Measurements from ENCODE around the gene CACYBP.
A peak's percentile ranks its signal among the peaks of the same experiment; 100 is the strongest.
"Not testable (repeated sequence)": the region's sequence is repeated elsewhere in the genome, so short reads cannot be mapped to it uniquely, and the experiment has no call there.

CACYBP gene

GRCh38 chr1:175023043-175023921, 23.5 kb downstream of the CACYBP start, which contains the start of gene MRPS14:
TSS of gene MRPS14 (minus strand) at chr1:175023425. CDS start at chr1:175023408, 17 bp downstream.
- no peaks in the 10 kb centered on the region for H3K27me3 ChIP-seq (ENCODE audit: low read depth, low read length)
- peak within 1 kb of the TSS; percentile 90 to 99 for H3K4me3 ChIP-seq (ENCODE audit: low read depth in 1 of 2, low read length in 2 of 2)
- peaks cover 2 to 3% of the 10 kb centered on the region in 2 donors for H3K36me3 ChIP-seq (ENCODE audit: control insufficient read depth in 1 of 2, insufficient read depth in 2 of 2, low read length in 2 of 2)
- H3K9me3 ChIP-seq (ENCODE audit: control insufficient read depth in 1 of 2, low read length in 2 of 2): no peaks in the 10 kb centered on the region
- H3K27ac ChIP-seq (ENCODE audit: low read length): peak within 1 kb of the TSS; percentile 87
- H3K4me1 ChIP-seq (ENCODE audit: control insufficient read depth in 1 of 2, insufficient read depth in 2 of 2, low read length in 2 of 2): peaks cover 0 to 11% of the 10 kb centered on the region in 2 donors

GRCh38 chr1:175023922-175024242, 24.1 kb downstream of the CACYBP start:
- peak overlapping the region; percentile 90 to 99 for H3K4me3 ChIP-seq (ENCODE audit: low read depth in 1 of 2, low read length in 2 of 2)
- H3K27ac ChIP-seq (ENCODE audit: low read length): peak overlapping the region; percentile 87

GRCh38 chr1:175024773-175025172, 25.0 kb downstream of the CACYBP start:
- no peak overlapping the region for H3K27ac ChIP-seq (ENCODE audit: low read length)
- no peaks in the 10 kb centered on the region for H3K27me3 ChIP-seq (ENCODE audit: low read depth, low read length)
- H3K36me3 ChIP-seq (ENCODE audit: control insufficient read depth in 1 of 2, insufficient read depth in 2 of 2, low read length in 2 of 2): no peaks in the 10 kb centered on the region
- H3K9me3 ChIP-seq (ENCODE audit: control insufficient read depth in 1 of 2, low read length in 2 of 2): no peaks in the 10 kb centered on the region
- peaks cover 0 to 11% of the 10 kb centered on the region in 2 donors for H3K4me1 ChIP-seq (ENCODE audit: control insufficient read depth in 1 of 2, insufficient read depth in 2 of 2, low read length in 2 of 2)
- no peak overlapping the region for H3K4me3 ChIP-seq (ENCODE audit: low read depth in 1 of 2, low read length in 2 of 2)

More at GRCh38 chr1:175023922-175024242, 24.1 kb downstream of the CACYBP start:
- not testable (repeated sequence) for H3K27me3 ChIP-seq (ENCODE audit: low read depth, low read length); H3K9me3 ChIP-seq (ENCODE audit: control insufficient read depth in 1 of 2, low read length in 2 of 2); H3K36me3 ChIP-seq (ENCODE audit: control insufficient read depth in 1 of 2, insufficient read depth in 2 of 2, low read length in 2 of 2)
- H3K4me1 ChIP-seq (ENCODE audit: control insufficient read depth in 1 of 2, insufficient read depth in 2 of 2, low read length in 2 of 2): peaks cover 0 to 11% of the 10 kb centered on the region in 2 donors

- no peaks in the 10 kb centered on the region for H3K36me3 ChIP-seq (ENCODE audit: control insufficient read depth in 1 of 2, insufficient read depth in 2 of 2, low read length in 2 of 2)
- no peaks in the 10 kb centered on the region for H3K27me3 ChIP-seq (ENCODE audit: low read depth, low read length)
- H3K27ac ChIP-seq (ENCODE audit: low read length): no peak overlapping the region
- H3K9me3 ChIP-seq (ENCODE audit: control insufficient read depth in 1 of 2, low read length in 2 of 2): no peaks in the 10 kb centered on the region
- no peaks in the 10 kb centered on the region for H3K4me1 ChIP-seq (ENCODE audit: control insufficient read depth in 1 of 2, insufficient read depth in 2 of 2, low read length in 2 of 2)
- H3K4me3 ChIP-seq (ENCODE audit: low read depth in 1 of 2, low read length in 2 of 2): no peak overlapping the region
Observed at GRCh38 chr1:175033953-175034352, 34.2 kb downstream of the CACYBP start.

GRCh38 chr1:175034775-175035174, 35.0 kb downstream of the CACYBP start:
- Histone ChIP-seq H3K9me3 (ENCODE audit: control insufficient read depth in 1 of 2, low read length in 2 of 2) (no peaks in the 10 kb centered on the region), H3K4me1 (ENCODE audit: control insufficient read depth in 1 of 2, insufficient read depth in 2 of 2, low read length in 2 of 2) (no peaks in the 10 kb centered on the region), H3K27me3 (ENCODE audit: low read depth, low read length) (no peaks in the 10 kb centered on the region), H3K36me3 (ENCODE audit: control insufficient read depth in 1 of 2, insufficient read depth in 2 of 2, low read length in 2 of 2) (no peaks in the 10 kb centered on the region), H3K4me3 (ENCODE audit: low read depth in 1 of 2, low read length in 2 of 2) (no peak overlapping the region), H3K27ac (ENCODE audit: low read length) (no peak overlapping the region)

GRCh38 chr1:175035865-175036264, 36.1 kb downstream of the CACYBP start:
- Histone ChIP-seq H3K4me1 (ENCODE audit: control insufficient read depth in 1 of 2, insufficient read depth in 2 of 2, low read length in 2 of 2) (no peaks in the 10 kb centered on the region), H3K27me3 (ENCODE audit: low read depth, low read length) (no peaks in the 10 kb centered on the region), H3K9me3 (ENCODE audit: control insufficient read depth in 1 of 2, low read length in 2 of 2) (no peaks in the 10 kb centered on the region), H3K36me3 (ENCODE audit: control insufficient read depth in 1 of 2, insufficient read depth in 2 of 2, low read length in 2 of 2) (no peaks in the 10 kb centered on the region), H3K4me3 (ENCODE audit: low read depth in 1 of 2, low read length in 2 of 2) (no peak overlapping the region), H3K27ac (ENCODE audit: low read length) (no peak overlapping the region)

- H3K27ac ChIP-seq (ENCODE audit: low read length): no peak overlapping the region
- H3K36me3 ChIP-seq (ENCODE audit: control insufficient read depth in 1 of 2, insufficient read depth in 2 of 2, low read length in 2 of 2): no peaks in the 10 kb centered on the region
- H3K27me3 ChIP-seq (ENCODE audit: low read depth, low read length): no peaks in the 10 kb centered on the region
- no peaks in the 10 kb centered on the region for H3K9me3 ChIP-seq (ENCODE audit: control insufficient read depth in 1 of 2, low read length in 2 of 2)
- H3K4me3 ChIP-seq (ENCODE audit: low read depth in 1 of 2, low read length in 2 of 2): no peak overlapping the region
- no peaks in the 10 kb centered on the region for H3K4me1 ChIP-seq (ENCODE audit: control insufficient read depth in 1 of 2, insufficient read depth in 2 of 2, low read length in 2 of 2)
Observed at GRCh38 chr1:175036476-175036875, 36.7 kb downstream of the CACYBP start.

GRCh38 chr1:175037416-175037815, 37.7 kb downstream of the CACYBP start:
- Histone ChIP-seq H3K27ac (ENCODE audit: low read length) (no peak overlapping the region), H3K9me3 (ENCODE audit: control insufficient read depth in 1 of 2, low read length in 2 of 2) (no peaks in the 10 kb centered on the region), H3K27me3 (ENCODE audit: low read depth, low read length) (no peaks in the 10 kb centered on the region), H3K4me1 (ENCODE audit: control insufficient read depth in 1 of 2, insufficient read depth in 2 of 2, low read length in 2 of 2) (no peaks in the 10 kb centered on the region), H3K36me3 (ENCODE audit: control insufficient read depth in 1 of 2, insufficient read depth in 2 of 2, low read length in 2 of 2) (no peaks in the 10 kb centered on the region), H3K4me3 (ENCODE audit: low read depth in 1 of 2, low read length in 2 of 2) (no peak overlapping the region)

- H3K27me3 ChIP-seq (ENCODE audit: low read depth, low read length): no peaks in the 10 kb centered on the region
- H3K9me3 ChIP-seq (ENCODE audit: control insufficient read depth in 1 of 2, low read length in 2 of 2): no peaks in the 10 kb centered on the region
- H3K36me3 ChIP-seq (ENCODE audit: control insufficient read depth in 1 of 2, insufficient read depth in 2 of 2, low read length in 2 of 2): no peaks in the 10 kb centered on the region
- H3K4me3 ChIP-seq (ENCODE audit: low read depth in 1 of 2, low read length in 2 of 2): no peak overlapping the region
- no peaks in the 10 kb centered on the region for H3K4me1 ChIP-seq (ENCODE audit: control insufficient read depth in 1 of 2, insufficient read depth in 2 of 2, low read length in 2 of 2)
- no peak overlapping the region for H3K27ac ChIP-seq (ENCODE audit: low read length)
Observed at GRCh38 chr1:175040324-175040879, 40.7 kb downstream of the CACYBP start.

- Histone ChIP-seq H3K4me3 (ENCODE audit: low read depth in 1 of 2, low read length in 2 of 2) (no peak overlapping the region), H3K9me3 (ENCODE audit: control insufficient read depth in 1 of 2, low read length in 2 of 2) (no peaks in the 10 kb centered on the region), H3K4me1 (ENCODE audit: control insufficient read depth in 1 of 2, insufficient read depth in 2 of 2, low read length in 2 of 2) (no peaks in the 10 kb centered on the region), H3K36me3 (ENCODE audit: control insufficient read depth in 1 of 2, insufficient read depth in 2 of 2, low read length in 2 of 2) (no peaks in the 10 kb centered on the region), H3K27ac (ENCODE audit: low read length) (no peak overlapping the region), H3K27me3 (ENCODE audit: low read depth, low read length) (no peaks in the 10 kb centered on the region)
Observed at GRCh38 chr1:175042650-175043049, 42.9 kb downstream of the CACYBP start.

- H3K4me3 ChIP-seq (ENCODE audit: low read depth in 1 of 2, low read length in 2 of 2): no peak overlapping the region
- no peaks in the 10 kb centered on the region for H3K4me1 ChIP-seq (ENCODE audit: control insufficient read depth in 1 of 2, insufficient read depth in 2 of 2, low read length in 2 of 2)
- no peaks in the 10 kb centered on the region for H3K36me3 ChIP-seq (ENCODE audit: control insufficient read depth in 1 of 2, insufficient read depth in 2 of 2, low read length in 2 of 2)
- H3K27ac ChIP-seq (ENCODE audit: low read length): no peak overlapping the region
- H3K27me3 ChIP-seq (ENCODE audit: low read depth, low read length): no peaks in the 10 kb centered on the region
- no peaks in the 10 kb centered on the region for H3K9me3 ChIP-seq (ENCODE audit: control insufficient read depth in 1 of 2, low read length in 2 of 2)
Observed at GRCh38 chr1:175043824-175044223, 44.1 kb downstream of the CACYBP start.

Data from muscle layer of duodenum (tissue), 2 donors.